GM11168 (cell line): ENCODE results near the gene DNAJC25.
"Not testable (repeated sequence)": the region's sequence is repeated elsewhere in the genome, so short reads cannot be mapped to it uniquely, and the experiment has no call there.

Experiments
- in situ Hi-C: fragments of 300-500 bp; cut with MboI; formaldehyde crosslinking; loops from one replicate; pipeline ENCODE4 v1.12.0; 2022; ENCODE audit warnings: low sequenced_read_pairs; ENCODE audit not compliant: unreplicated experiment

Gene DNAJC25

GRCh38 chr9:111631214-111631971 is at the start of gene DNAJC25:
DNAJC25 (plus strand) TSS chr9:111631334; CDS start chr9:111631408, 74 bp downstream.
- in situ Hi-C loops: no loop called here

GRCh38 chr9:111582888-111583287 is 48.2 kb upstream of the DNAJC25 start:
- in situ Hi-C loops: no loop called here

- in situ Hi-C loops: no loop called here
Measured at GRCh38 chr9:111586378-111586777, 44.8 kb upstream of the DNAJC25 start.

- in situ Hi-C loops: no loop called here
Measured at GRCh38 chr9:111588846-111589245, 42.3 kb upstream of the DNAJC25 start.

GRCh38 chr9:111597852-111598732 is 33.0 kb upstream of the DNAJC25 start:
- in situ Hi-C loops: no loop called here

- in situ Hi-C loops: no loop called here
Measured at GRCh38 chr9:111598733-111599091, 32.4 kb upstream of the DNAJC25 start.

- in situ Hi-C loops: no loop called here
Measured at GRCh38 chr9:111599092-111599954, 31.8 kb upstream of the DNAJC25 start, which contains the start of gene PTGR1. PTGR1 (minus strand) TSS chr9:111599647; CDS start chr9:111597422, 2,225 bp downstream.

- in situ Hi-C loops: no loop called here
Measured at GRCh38 chr9:111599955-111600343, 31.2 kb upstream of the DNAJC25 start.

GRCh38 chr9:111601237-111602018 is 29.7 kb upstream of the DNAJC25 start:
- in situ Hi-C loops: no loop called here

GRCh38 chr9:111603041-111603440 is 28.1 kb upstream of the DNAJC25 start:
- in situ Hi-C loops: no loop called here

- in situ Hi-C loops: no loop called here
Measured at GRCh38 chr9:111604054-111604615, 27.0 kb upstream of the DNAJC25 start.

GRCh38 chr9:111605041-111605559 is 26.0 kb upstream of the DNAJC25 start:
- in situ Hi-C loops: no loop called here

- in situ Hi-C loops: no loop called here
Measured at GRCh38 chr9:111610149-111610548, 21.0 kb upstream of the DNAJC25 start.

- in situ Hi-C loops: no loop called here
Measured at GRCh38 chr9:111610845-111611244, 20.3 kb upstream of the DNAJC25 start.

GRCh38 chr9:111613436-111614040 is 17.6 kb upstream of the DNAJC25 start:
- in situ Hi-C loops: no loop called here

- in situ Hi-C loops: no loop called here
Measured at GRCh38 chr9:111615928-111616327, 15.2 kb upstream of the DNAJC25 start.

GRCh38 chr9:111617349-111617748 is 13.8 kb upstream of the DNAJC25 start:
- in situ Hi-C loops: not testable (repeated sequence)

- in situ Hi-C loops: no loop called here
Measured at GRCh38 chr9:111621895-111622480, 9.1 kb upstream of the DNAJC25 start.
